GM21529 (cell line): ENCODE data around the gene DNAAF8.

Experiments used
- ATAC-seq: cut with Tn5 transposase; IDR thresholded peaks from one replicate; pipeline ENCODE4 v1.9.1; 2021; ENCODE audit not compliant: unreplicated experiment

The DNAAF8 gene

GRCh38 chr16:4695473-4696171 is 38.7 kb upstream of the DNAAF8 start:
- ATAC-seq, result no peak

DNA sequence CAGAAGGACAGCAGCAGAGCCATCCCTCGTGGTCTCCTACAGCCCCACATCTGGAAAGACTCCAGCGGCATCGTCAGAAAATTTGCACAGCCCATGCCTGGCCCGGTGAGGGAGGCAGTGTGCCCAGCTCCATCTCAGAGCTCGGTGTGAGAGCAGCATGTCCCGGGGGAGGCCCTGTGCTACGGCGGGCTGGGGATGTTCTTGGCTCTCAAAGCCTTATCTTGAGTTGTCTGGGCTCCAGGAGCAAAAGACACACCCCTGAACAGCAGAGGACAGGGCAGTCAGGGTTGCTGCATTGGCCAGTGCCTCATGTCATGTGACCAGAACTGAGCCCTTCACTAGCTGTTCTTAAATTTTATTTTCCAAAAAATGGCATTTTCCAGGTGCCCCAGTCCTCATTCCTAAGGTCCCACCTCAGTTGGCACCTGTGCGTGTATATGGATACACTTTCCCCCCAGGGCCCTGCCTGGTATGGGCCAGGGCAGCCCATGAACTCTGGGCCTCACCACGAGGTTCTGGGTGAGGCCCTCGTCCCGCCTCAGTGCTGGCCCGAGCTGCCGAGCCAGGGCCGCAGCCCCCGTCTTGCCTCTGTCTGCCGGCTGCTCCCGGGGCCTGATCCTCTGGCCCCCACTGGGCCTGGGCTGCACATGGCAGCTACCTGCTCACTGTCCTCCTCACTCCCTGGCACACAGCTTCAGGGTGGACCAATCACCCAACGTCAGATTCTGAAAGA is 38.0 kb upstream of the DNAAF8 start:
- ATAC-seq, result no peak

DNA sequence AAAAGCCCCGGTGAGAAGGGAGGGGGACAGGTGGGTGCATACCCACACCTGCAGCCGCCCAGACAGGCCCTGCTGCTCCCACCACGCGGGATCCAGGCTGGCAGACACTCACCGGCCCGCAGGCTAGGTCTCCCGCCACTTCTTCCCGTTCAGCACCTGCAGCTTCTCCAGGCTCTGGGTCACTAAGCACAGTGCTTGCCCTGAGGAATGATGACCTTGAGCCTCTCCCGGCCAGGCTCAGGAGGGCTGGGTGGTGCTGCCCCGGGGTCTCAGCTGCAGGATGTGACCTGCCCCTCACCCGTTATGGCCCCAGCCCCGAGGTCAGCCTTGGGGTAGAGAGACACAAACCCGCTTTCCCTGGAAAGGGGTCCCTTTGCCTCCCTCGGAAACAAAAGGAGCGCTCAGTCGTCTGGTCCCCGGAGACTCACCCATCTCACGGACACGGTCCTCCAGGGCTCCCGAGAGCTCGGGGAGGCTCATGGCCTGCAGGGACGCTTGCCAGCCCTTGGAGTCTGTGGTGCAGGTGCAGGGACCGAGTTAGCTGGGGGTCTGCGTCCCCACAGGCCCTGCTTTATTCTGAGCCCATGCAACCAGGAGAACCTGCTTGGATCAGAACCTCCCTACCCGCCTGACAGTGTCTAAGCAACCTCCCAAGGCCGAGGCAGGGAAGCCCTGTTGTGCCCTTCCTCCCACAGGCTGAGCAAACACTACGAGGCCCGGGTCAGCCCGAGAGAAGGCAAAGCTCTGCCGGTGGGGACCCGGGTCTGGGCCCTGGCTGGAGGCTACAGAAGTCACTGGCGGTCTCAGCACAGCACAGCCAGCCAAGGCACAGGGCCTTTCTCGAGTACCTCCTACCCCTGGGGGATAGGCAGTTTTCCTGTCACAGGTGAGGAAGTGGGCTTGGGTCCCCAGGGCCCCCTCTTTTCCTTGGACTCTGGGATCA is 37.2 kb upstream of the DNAAF8 start:
- ATAC-seq, result no peak

DNA sequence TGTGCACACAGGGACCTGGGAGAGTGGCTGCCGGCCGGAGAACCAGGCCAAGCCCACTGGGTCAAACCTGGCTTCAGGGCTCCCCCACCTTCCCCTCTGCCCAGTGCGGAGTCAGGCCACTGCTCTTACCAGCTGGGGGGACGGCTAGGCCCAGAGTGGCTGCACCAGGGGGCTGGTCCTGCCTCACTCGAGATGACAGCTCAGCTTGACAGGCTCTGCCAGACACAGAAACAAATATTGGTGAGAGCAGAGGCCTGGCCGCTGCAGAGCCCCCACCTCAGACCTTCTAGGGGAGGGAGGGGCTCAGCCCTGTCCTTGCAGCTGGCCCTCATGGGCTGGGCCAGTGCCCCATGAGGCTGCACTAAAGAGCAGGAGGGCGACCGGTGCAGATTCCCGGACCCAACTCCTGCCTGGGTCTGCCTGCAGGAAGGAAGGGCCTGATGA is 36.5 kb upstream of the DNAAF8 start:
- ATAC-seq, result no peak

- no peak for ATAC-seq
Measured at GRCh38 chr16:4698321-4699045, 35.9 kb upstream of the DNAAF8 start.

DNA sequence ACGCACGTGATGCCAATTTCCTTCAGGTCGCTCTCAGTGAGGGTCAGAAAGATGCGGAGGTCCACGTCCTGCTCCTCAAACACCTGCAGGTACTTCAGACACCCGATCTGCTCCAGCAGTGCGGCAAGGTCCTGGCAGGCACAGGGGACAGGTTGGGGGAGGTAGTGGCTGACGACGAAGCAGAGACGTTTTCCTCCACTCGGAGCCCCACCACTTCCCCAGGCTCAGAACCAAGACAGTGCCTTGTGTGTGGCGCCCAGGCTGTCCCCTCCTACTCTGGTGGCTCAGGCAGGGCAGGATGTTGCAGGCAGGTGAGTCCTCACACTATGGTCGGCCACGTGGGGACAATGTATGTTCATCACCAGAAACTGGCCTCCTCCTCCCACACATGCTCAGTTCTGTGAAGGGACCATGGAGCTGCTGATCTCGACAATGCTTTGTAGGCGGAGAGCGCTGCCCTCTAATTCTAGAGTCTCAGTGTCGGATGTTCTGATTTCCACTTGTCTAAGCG is 35.2 kb upstream of the DNAAF8 start:
- no peak for ATAC-seq

DNA sequence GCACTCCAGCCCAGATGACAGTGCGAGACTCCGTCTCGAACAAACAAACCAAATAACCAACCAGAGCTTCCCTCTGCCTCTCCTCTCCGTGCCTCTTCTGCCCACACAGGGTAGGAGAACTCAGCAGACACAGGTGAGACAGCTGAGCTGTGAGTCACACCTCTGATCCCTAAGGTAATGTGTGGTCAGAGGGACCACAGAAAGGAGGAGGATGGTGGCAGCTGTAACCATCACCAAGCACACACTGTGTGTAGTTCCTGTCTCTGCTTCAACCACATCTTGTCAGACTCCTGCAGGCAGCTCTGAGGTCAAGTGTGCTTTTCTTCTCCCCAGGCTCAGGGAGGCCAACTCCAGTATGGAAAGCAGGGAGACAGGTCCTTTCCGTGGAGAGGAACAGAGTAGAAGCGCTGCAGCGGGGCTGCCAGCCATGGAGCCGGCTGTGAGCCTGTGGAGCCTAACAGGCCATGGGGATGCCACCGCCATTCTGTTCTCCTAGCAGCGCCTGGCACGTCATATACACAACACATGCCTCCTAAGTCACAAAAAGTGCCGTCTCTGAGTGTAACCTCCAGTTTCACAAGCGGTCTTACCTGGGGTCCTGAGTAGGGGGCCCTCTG is 33.8 kb upstream of the DNAAF8 start:
- no peak for ATAC-seq

- ATAC-seq, result no peak
Measured at GRCh38 chr16:4700997-4701743, 33.2 kb upstream of the DNAAF8 start.

DNA sequence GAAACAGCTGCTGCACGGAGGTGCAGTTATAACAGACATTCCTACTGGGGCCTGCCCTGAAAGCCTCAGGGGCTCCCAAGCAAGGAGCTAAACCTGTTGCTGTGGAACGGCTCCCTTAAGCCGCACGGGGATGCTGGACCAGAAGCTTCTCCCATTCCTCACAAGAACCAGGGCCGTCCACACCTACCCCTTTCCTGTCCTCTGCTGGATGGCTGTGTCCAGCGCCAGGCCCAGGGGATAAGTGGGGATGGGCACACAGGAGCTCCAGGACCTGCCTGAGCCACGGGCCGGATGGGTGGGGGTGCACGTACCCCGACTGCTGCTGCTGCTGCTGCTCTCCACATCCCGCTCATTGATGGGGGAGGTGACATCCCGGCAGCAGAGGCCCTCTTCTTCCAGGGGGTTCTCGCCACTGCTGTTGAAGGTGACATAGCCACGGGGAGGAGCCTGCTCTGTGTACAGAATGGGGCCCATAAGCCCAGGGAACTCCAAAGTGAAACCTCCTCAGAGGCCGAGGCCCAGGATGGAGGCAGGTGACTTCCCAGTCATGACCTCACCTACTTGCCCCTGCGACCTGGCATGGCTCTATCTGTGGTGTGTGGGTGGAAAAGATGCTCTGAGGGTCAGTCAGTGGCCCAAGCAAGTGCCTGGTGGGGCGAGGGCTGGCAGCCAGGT is 32.4 kb upstream of the DNAAF8 start:
- ATAC-seq, result no peak

- no peak for ATAC-seq
Measured at GRCh38 chr16:4702466-4702808, 31.9 kb upstream of the DNAAF8 start.

DNA sequence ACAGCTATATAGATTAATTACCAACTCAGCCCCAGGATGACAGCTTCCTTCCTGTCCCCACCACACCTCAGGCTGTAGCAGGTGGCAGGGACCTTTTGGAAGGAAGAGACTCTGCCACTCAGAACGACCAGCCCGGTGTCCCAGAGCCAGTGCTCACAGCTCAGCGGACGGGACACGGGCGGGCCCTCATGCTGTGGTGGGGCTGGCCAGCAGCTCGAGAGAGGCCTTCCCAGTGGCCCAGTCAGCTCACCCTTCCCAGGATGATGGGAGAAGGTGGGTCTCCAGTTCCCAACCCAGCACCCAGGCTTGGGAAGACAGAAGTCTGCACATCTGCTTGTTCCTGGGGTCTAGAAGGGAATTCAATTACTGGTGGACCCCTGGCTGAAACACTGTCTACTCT is 30.4 kb upstream of the DNAAF8 start:
- ATAC-seq, result no peak

- no peak for ATAC-seq
Measured at GRCh38 chr16:4704491-4704890, 29.8 kb upstream of the DNAAF8 start.

DNA sequence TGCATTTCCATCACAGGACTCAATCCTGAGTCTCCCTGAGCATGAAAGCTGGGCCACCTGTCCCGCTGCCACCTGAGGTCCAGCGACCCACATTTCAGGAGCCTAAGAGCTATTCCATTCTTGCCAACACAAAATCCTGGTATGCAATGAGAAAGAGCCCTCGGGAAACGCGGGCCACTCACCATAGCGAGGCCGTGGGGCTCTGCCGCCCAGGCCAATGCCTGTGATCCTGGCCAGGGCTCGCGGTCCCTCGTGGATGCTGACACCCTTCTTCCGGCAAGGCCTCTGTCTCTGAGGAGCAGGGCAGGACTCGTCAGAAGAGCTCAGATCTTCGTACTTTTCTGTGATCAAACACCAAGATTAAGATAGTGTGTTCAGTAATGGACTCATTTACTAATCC is 29.4 kb upstream of the DNAAF8 start:
- no peak for ATAC-seq

- ATAC-seq, result no peak
Measured at GRCh38 chr16:4706871-4707270, 27.5 kb upstream of the DNAAF8 start.

DNA sequence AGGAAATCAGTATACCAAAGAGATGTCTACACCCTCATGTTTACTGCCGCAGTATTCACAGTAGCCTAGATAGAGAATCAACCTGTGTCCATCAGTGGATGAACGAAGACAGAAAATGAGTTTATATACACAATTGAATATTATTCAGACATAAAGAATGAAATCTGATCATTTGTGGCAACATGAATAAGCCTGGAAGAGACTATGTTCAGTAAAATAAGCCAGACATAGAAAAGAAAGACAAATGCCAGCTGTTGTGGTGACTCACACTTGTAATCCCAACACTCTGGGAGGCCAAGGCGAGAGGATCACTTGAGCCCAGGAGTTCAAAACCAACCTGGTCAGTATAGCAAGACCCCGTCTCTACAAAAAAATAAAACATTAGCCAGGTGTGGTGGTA is 24.9 kb upstream of the DNAAF8 start:
- ATAC-seq, result no peak

DNA sequence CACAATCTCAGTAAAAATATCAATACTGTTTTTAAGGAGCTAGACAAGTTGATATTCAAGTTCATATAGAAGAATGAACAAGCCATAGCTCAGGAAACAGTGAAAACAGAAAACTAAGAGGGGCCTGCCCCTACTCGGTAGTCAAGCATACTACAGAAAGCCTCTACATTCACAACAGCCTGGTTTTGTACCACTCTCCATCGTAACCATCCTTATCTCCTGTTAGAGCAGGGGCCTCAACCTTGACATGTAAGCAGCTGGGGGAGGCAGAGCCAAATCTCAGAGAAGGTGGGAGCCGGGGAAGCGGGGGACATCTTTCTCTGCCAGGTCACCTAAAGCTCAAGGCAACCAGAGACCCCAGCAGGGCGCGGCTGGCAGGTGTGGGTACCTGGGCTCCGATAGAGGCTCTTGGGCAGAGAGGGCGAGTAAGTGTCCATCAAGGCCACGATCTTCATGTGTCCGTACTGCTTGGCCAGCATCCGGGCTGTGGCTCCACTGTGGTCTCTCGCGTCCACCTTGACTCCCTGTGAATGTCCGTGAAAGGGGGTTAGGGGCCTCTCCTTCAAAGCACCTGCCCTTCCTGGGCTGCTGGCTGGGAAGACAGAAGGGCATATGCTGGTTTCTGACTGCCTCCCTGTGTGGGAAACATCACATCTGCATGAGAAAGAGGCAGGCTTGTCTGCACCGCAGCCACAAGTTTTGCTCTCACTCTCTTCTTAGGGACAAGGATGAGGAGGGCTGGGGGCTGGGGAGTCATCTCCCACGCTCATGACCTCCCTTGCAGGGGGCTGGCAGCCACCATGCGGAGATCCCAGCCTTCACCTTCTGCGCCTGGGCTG is 20.5 kb upstream of the DNAAF8 start:
- ATAC-seq, result no peak

GRCh38 chr16:4714996-4715395 is 19.3 kb upstream of the DNAAF8 start:
- no peak for ATAC-seq

DNA sequence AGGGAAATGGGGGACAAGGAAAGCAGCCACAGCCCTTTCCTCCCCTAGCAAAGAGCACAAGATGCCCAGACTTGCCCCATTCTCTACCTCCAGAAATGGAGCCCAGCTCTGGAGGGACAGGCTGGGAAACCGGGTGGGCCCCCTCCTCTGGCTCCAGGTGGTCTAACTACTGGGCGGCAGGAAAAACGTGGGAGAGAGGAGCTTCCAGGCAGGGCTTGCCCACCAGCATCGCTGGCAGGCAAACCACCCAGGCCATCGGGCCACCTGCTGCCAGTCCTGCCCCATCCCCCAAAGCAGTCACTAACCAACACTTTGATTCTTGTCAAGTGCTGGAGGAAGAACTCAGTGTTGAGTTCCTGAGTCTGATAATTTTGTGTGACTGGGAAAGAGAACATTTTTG is 15.9 kb upstream of the DNAAF8 start:
- ATAC-seq, result no peak
